HepG2 (cell line): ENCODE data around the gene CMTM1. TPM values are rescaled to one million over a fixed set of nuclear protein-coding genes. Genes with fewer than 3 reads are reported as not detected.

Experiments
- EED ChIP-seq: sonication (generic); formaldehyde crosslinking; IDR thresholded peaks from 2 replicates; pipeline ENCODE4 v1.5.0; 2020; ENCODE audit warnings: mild to moderate bottlenecking, missing genetic modification reagents
- FOXJ3 ChIP-seq: sonication (generic); formaldehyde crosslinking; IDR thresholded peaks from 2 replicates; pipeline ENCODE4 v1.4.0; 2020; ENCODE audit warnings: missing genetic modification reagents, mild to moderate bottlenecking, borderline replicate concordance
- SETDB1 ChIP-seq: sonication (generic); formaldehyde crosslinking; IDR thresholded peaks from 2 replicates; pipeline ENCODE4 v1.5.1; 2020; ENCODE audit warnings: missing genetic modification reagents, mild to moderate bottlenecking, borderline replicate concordance
- SMAD9 ChIP-seq: sonication (generic); formaldehyde crosslinking; IDR thresholded peaks from 2 replicates; pipeline ENCODE4 v1.5.1; 2020; ENCODE audit warnings: mild to moderate bottlenecking, missing genetic modification reagents
- ZNF430 ChIP-seq: sonication (generic); formaldehyde crosslinking; IDR thresholded peaks from 2 replicates; pipeline ENCODE4 v1.9.0; 2021; ENCODE audit warnings: mild to moderate bottlenecking, missing genetic modification reagents
- polyA plus RNA-seq, 8 experiments: library from polyadenylated mRNA; depleted of rRNA in 3 of 8; stranded (reverse) in 7 of 8; unstranded in 1 of 8; fragments of >200 nt; fragmentation: Illumina TruSeq in 4 of 8; extraction: Trizol in 4 of 8; gene quantifications; 2 replicates each; pipeline versions ENCODE4 v1.2.1 to v1.2.3, GENCODE V29; 2011 to 2016; ENCODE audit warnings: low read depth in 4 of 8, missing spikeins in 1 of 8, mixed read lengths in 1 of 8; ENCODE audit not compliant: insufficient read depth in 1 of 8
- total RNA-seq, 5 experiments: library from RNA; depleted of rRNA; stranded (reverse); fragments of >200 nt; fragmentation: Illumina TruSeq; extraction: Trizol; gene quantifications; 2 replicates each; pipeline ENCODE4 v1.2.3, GENCODE V29; 2016; ENCODE audit warnings: low read depth in 1 of 5
- TF ChIP-seq, protein P1 (sequence below): sonication (generic); formaldehyde crosslinking; IDR thresholded peaks from 2 replicates; pipeline ENCODE4 v1.5.0; 2020; ENCODE audit warnings: mild to moderate bottlenecking, missing genetic modification reagents, borderline replicate concordance
- TF ChIP-seq, protein P2 (sequence below): sonication (generic); formaldehyde crosslinking; conservative IDR thresholded peaks from 2 replicates; pipeline ENCODE4 v1.4.0; 2020; ENCODE audit warnings: missing genetic modification reagents
- TF ChIP-seq, protein P3 (sequence below): sonication (generic); formaldehyde crosslinking; IDR thresholded peaks from 2 replicates; pipeline ENCODE4 v1.8.0; 2022; ENCODE audit warnings: mild to moderate bottlenecking, missing genetic modification reagents, moderate library complexity
- TF ChIP-seq, protein P4 (sequence below): sonication (generic); formaldehyde crosslinking; IDR thresholded peaks from 2 replicates; pipeline ENCODE4 v1.4.0; 2020; ENCODE audit warnings: low read depth, missing genetic modification reagents
- TF ChIP-seq, protein P5 (sequence below): sonication (generic); formaldehyde crosslinking; IDR thresholded peaks from 2 replicates; pipeline ENCODE4 v1.8.0; 2022; ENCODE audit warnings: missing genetic modification reagents, mild to moderate bottlenecking, borderline replicate concordance

CMTM1 gene
- total and polyA plus RNA-seq, 2 of the 13 experiments (the other 11 are each of a cell fraction or from before 2014, with no cell fraction given), result 1.7 to 2.9 TPM

DNA sequence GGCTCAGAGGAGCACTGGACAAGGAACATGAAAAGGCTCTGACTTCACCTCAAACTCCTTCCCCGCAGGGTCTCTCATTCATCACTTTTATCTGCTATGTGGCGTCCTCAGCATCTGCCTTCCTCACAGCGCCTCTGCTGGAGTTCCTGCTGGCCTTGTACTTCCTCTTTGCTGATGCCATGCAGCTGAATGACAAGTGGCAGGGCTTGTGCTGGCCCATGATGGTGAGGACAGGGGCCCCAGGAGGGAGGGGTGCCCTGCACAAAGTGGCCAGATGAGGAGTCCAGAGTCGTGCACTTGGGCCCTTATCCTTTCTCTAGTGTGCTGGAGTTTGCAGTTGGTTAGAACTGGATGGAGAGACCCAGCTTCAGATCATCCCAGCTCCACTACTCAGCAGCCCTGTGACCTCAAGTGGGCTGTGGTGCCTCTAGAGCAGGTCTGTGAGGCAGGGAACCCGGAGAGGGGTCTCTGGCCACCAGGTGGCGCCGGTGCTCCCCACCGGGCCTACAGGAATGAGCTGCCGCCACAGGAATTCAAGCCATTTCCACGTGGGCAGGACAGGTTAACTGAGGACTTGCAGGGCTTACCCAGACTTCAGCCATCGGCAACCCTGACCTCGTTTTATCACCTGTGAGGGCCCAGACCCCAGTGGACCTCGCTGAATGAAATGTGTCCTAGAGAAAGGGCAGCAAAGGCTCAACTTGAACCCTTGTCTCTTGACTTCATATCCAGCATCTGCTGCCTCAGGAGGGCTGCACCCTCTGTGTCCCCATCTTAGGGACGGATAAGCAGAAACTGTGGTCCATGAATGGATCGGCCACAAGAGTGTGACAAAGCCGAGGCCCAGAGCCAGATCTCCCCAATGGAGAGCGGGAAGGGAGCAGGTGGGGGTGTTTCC, 42.3 kb downstream of the CMTM1 start (continued):
- TF ChIP-seq, protein P1, sequence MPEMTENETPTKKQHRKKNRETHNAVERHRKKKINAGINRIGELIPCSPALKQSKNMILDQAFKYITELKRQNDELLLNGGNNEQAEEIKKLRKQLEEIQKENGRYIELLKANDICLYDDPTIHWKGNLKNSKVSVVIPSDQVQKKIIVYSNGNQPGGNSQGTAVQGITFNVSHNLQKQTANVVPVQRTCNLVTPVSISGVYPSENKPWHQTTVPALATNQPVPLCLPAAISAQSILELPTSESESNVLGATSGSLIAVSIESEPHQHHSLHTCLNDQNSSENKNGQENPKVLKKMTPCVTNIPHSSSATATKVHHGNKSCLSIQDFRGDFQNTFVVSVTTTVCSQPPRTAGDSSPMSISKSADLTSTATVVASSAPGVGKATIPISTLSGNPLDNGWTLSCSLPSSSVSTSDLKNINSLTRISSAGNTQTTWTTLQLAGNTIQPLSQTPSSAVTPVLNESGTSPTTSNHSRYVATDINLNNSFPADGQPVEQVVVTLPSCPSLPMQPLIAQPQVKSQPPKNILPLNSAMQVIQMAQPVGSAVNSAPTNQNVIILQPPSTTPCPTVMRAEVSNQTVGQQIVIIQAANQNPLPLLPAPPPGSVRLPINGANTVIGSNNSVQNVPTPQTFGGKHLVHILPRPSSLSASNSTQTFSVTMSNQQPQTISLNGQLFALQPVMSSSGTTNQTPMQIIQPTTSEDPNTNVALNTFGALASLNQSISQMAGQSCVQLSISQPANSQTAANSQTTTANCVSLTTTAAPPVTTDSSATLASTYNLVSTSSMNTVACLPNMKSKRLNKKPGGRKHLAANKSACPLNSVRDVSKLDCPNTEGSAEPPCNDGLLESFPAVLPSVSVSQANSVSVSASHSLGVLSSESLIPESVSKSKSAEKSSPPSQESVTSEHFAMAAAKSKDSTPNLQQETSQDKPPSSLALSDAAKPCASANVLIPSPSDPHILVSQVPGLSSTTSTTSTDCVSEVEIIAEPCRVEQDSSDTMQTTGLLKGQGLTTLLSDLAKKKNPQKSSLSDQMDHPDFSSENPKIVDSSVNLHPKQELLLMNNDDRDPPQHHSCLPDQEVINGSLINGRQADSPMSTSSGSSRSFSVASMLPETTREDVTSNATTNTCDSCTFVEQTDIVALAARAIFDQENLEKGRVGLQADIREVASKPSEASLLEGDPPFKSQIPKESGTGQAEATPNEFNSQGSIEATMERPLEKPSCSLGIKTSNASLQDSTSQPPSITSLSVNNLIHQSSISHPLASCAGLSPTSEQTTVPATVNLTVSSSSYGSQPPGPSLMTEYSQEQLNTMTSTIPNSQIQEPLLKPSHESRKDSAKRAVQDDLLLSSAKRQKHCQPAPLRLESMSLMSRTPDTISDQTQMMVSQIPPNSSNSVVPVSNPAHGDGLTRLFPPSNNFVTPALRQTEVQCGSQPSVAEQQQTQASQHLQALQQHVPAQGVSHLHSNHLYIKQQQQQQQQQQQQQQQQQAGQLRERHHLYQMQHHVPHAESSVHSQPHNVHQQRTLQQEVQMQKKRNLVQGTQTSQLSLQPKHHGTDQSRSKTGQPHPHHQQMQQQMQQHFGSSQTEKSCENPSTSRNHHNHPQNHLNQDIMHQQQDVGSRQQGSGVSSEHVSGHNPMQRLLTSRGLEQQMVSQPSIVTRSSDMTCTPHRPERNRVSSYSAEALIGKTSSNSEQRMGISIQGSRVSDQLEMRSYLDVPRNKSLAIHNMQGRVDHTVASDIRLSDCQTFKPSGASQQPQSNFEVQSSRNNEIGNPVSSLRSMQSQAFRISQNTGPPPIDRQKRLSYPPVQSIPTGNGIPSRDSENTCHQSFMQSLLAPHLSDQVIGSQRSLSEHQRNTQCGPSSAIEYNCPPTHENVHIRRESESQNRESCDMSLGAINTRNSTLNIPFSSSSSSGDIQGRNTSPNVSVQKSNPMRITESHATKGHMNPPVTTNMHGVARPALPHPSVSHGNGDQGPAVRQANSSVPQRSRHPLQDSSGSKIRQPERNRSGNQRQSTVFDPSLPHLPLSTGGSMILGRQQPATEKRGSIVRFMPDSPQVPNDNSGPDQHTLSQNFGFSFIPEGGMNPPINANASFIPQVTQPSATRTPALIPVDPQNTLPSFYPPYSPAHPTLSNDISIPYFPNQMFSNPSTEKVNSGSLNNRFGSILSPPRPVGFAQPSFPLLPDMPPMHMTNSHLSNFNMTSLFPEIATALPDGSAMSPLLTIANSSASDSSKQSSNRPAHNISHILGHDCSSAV (CRISPR knock-in tag), result 0 out of 2 replicates have a peak, but pooled peaks have one; percentile 58
- no peak for TF ChIP-seq ZNF430 (CRISPR knock-in tag)
- TF ChIP-seq, protein P2, sequence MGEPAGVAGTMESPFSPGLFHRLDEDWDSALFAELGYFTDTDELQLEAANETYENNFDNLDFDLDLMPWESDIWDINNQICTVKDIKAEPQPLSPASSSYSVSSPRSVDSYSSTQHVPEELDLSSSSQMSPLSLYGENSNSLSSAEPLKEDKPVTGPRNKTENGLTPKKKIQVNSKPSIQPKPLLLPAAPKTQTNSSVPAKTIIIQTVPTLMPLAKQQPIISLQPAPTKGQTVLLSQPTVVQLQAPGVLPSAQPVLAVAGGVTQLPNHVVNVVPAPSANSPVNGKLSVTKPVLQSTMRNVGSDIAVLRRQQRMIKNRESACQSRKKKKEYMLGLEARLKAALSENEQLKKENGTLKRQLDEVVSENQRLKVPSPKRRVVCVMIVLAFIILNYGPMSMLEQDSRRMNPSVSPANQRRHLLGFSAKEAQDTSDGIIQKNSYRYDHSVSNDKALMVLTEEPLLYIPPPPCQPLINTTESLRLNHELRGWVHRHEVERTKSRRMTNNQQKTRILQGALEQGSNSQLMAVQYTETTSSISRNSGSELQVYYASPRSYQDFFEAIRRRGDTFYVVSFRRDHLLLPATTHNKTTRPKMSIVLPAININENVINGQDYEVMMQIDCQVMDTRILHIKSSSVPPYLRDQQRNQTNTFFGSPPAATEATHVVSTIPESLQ (CRISPR knock-in tag), result peak; percentile 87; the same call in 1 of the 2 replicates
- TF ChIP-seq FOXJ3 (CRISPR knock-in tag), result peak; percentile 40; the same call in 1 of the 2 replicates
- no peak; the same call in 1 of the 2 replicates for TF ChIP-seq EED (CRISPR knock-in tag)
- TF ChIP-seq, protein P3, sequence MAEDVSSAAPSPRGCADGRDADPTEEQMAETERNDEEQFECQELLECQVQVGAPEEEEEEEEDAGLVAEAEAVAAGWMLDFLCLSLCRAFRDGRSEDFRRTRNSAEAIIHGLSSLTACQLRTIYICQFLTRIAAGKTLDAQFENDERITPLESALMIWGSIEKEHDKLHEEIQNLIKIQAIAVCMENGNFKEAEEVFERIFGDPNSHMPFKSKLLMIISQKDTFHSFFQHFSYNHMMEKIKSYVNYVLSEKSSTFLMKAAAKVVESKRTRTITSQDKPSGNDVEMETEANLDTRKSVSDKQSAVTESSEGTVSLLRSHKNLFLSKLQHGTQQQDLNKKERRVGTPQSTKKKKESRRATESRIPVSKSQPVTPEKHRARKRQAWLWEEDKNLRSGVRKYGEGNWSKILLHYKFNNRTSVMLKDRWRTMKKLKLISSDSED, result no peak
- peak; percentile 83; the same call in 1 of the 2 replicates for TF ChIP-seq SMAD9
- TF ChIP-seq SETDB1 (CRISPR knock-in tag), result no peak
- TF ChIP-seq, protein P4, sequence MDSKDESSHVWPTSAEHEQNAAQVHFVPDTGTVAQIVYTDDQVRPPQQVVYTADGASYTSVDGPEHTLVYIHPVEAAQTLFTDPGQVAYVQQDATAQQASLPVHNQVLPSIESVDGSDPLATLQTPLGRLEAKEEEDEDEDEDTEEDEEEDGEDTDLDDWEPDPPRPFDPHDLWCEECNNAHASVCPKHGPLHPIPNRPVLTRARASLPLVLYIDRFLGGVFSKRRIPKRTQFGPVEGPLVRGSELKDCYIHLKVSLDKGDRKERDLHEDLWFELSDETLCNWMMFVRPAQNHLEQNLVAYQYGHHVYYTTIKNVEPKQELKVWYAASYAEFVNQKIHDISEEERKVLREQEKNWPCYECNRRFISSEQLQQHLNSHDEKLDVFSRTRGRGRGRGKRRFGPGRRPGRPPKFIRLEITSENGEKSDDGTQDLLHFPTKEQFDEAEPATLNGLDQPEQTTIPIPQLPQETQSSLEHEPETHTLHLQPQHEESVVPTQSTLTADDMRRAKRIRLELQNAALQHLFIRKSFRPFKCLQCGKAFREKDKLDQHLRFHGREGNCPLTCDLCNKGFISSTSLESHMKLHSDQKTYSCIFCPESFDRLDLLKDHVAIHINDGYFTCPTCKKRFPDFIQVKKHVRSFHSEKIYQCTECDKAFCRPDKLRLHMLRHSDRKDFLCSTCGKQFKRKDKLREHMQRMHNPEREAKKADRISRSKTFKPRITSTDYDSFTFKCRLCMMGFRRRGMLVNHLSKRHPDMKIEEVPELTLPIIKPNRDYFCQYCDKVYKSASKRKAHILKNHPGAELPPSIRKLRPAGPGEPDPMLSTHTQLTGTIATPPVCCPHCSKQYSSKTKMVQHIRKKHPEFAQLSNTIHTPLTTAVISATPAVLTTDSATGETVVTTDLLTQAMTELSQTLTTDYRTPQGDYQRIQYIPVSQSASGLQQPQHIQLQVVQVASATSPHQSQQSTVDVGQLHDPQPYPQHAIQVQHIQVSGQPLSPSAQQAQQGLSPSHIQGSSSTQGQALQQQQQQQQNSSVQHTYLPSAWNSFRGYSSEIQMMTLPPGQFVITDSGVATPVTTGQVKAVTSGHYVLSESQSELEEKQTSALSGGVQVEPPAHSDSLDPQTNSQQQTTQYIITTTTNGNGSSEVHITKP (CRISPR knock-in tag), result peak; percentile 26; the same call in 1 of the 2 replicates
- TF ChIP-seq, protein P5, sequence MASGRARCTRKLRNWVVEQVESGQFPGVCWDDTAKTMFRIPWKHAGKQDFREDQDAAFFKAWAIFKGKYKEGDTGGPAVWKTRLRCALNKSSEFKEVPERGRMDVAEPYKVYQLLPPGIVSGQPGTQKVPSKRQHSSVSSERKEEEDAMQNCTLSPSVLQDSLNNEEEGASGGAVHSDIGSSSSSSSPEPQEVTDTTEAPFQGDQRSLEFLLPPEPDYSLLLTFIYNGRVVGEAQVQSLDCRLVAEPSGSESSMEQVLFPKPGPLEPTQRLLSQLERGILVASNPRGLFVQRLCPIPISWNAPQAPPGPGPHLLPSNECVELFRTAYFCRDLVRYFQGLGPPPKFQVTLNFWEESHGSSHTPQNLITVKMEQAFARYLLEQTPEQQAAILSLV (CRISPR knock-in tag), result no peak
